Body of pancreas (tissue), 4 donors: ENCODE measurements around the gene B3GAT1. TPM values are rescaled to one million over a fixed set of nuclear protein-coding genes. Genes with fewer than 3 reads are reported as not detected.

ENCODE experiments used
- ATAC-seq: fragments of 150-250 bp; one replicate; pipeline ENCODE4 v1.9.1; 2016
- DNase-seq, 4 donors: peaks; one replicate each; pipeline ENCODE4 v3.0.0-alpha.2; 2019
- H3K27ac ChIP-seq, 4 donors: fragments of 200-600 bp; sonication (generic); 1 replicate in 3 of 4; 2 replicates in 1 of 4; pipeline versions ENCODE4 v1.5.1 to v1.6.1; 2016 to 2019; ENCODE audit warnings: mild to moderate bottlenecking in 1 of 4, mixed read lengths in 1 of 4, moderate library complexity in 1 of 4
- H3K27me3 ChIP-seq, 2 donors: fragments of 200-600 bp; sonication (generic); one replicate each; pipeline ENCODE4 v1.6.0; 2016; ENCODE audit warnings: mild to moderate bottlenecking in 1 of 2
- H3K36me3 ChIP-seq, 2 donors: fragments of 200-600 bp; sonication (generic); replicated peaks in 1 of 2; 2 replicates each; pipeline ENCODE4 v1.5.1; 2016; ENCODE audit warnings: low read depth in 2 of 2; ENCODE audit not compliant: insufficient read depth in 1 of 2
- H3K4me1 ChIP-seq: fragments of 200-600 bp; sonication (generic); one replicate; pipeline ENCODE4 v1.6.0; 2016
- H3K4me3 ChIP-seq, 2 donors: fragments of 200-600 bp; sonication (generic); 1 replicate in 1 of 2; 2 replicates in 1 of 2; pipeline ENCODE4 v1.5.1; 2016 to 2019
- H3K9me3 ChIP-seq, 3 donors: fragments of 200-600 bp; sonication (generic); 1 replicate in 2 of 3; 2 replicates in 1 of 3; pipeline ENCODE4 v1.5.1; 2016
- POLR2A ChIP-seq, 3 donors: fragments of 450-650 bp; IDR thresholded peaks; one replicate each; pipeline ENCODE4 v1.6.1; 2016; ENCODE audit warnings: antibody characterized with exemption in 3 of 3, mild to moderate bottlenecking in 2 of 3
- WGBS, 2 donors: methylation state at CpG; one replicate each; pipeline ENCODE4 v1.1.5; 2017; 5-methylcytosine and 5-hydroxymethylcytosine counted together
- intact Hi-C: fragments of 100-400 bp; cut with DNase I; formaldehyde crosslinking; loops from one replicate; pipeline ENCODE4 v1.15.1; 2023
- total RNA-seq, 2 donors: library from RNA; depleted of rRNA; stranded (reverse); fragments of >200 nt; gene quantifications; one replicate each; pipeline ENCODE4 v1.1.0, GENCODE V29; 2016
- TF ChIP-seq, protein P1 (sequence below), 7 experiments: fragments of 450-650 bp in 4 of 7; fragments of 200-600 bp in 3 of 7; sonication (generic) in 3 of 7; IDR thresholded peaks; one replicate each; pipeline ENCODE4 v1.5.1; 2016 to 2019; ENCODE audit warnings: antibody characterized with exemption in 7 of 7

B3GAT1 gene, protein sequence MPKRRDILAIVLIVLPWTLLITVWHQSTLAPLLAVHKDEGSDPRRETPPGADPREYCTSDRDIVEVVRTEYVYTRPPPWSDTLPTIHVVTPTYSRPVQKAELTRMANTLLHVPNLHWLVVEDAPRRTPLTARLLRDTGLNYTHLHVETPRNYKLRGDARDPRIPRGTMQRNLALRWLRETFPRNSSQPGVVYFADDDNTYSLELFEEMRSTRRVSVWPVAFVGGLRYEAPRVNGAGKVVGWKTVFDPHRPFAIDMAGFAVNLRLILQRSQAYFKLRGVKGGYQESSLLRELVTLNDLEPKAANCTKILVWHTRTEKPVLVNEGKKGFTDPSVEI
- under 1 TPM in 1 of 2 donors, not detected in 1; under 0.01 TPM for total RNA-seq

DNA sequence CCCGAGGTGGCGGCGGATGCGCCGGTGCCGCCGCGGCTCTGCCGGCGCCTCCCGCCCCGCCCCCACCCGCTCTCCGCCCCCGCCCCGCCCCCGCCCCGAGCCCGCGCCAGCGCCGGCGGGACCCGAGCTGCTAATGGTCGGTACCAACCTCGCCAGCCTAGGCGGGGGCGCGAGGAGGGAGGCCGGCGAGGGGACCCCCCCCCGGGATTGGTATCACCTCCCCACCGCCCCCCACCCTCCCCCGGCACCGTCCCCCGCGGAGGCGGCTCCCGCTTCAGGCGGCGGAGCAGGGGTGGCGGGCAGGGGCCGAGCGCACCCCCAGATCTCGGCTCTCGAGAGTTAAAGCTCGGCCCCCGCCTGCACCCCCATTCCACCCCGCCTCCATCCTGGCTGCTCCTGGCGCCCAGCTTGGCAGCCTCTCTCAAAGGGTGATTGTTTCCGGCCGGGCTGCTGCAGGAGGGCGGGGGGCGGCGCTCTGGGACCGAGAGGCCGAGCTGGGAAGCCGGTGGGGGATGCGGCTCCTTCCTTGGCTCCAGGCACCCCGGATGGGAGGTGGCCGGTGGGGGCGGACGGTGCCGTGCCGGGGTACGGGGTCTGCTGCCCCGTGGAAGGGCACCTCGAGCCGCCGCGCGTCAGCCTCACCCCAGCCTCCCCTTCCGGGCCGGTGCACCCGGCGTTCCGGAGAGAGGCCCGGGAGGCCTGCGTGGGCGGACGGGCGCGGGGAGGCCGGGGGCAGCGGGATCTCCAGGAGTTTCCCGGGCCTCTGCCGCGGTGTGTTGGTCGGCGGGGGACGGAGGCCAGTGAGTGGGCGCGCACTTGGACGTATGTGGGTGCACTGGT, at the start of gene B3GAT1:
TSS of gene B3GAT1 (minus strand) at position 40 of the 840 bp plus-strand sequence. CDS start 24,583 bp downstream, outside the sequence.
- 4% methylated on average over 32 of the region's 94 CpGs; no CpG with 5 or more reads in 1 of the 2 donors for WGBS, 2 donors
- Histone ChIP-seq H3K4me3 (peak within 1 kb of the TSS in 1 of 2 donors; percentile 12), H3K9me3 (no peaks in the 10 kb centered on the region), H3K36me3 (no peaks in the 10 kb centered on the region), H3K27me3 (no peaks in the 10 kb centered on the region), H3K4me1 (peaks cover 13% of the 10 kb centered on the region), H3K27ac (no peak within 1 kb of the TSS)
- DNase-seq, result peak in 1 of 4 donors; percentile 23
- TF ChIP-seq, protein P1, sequence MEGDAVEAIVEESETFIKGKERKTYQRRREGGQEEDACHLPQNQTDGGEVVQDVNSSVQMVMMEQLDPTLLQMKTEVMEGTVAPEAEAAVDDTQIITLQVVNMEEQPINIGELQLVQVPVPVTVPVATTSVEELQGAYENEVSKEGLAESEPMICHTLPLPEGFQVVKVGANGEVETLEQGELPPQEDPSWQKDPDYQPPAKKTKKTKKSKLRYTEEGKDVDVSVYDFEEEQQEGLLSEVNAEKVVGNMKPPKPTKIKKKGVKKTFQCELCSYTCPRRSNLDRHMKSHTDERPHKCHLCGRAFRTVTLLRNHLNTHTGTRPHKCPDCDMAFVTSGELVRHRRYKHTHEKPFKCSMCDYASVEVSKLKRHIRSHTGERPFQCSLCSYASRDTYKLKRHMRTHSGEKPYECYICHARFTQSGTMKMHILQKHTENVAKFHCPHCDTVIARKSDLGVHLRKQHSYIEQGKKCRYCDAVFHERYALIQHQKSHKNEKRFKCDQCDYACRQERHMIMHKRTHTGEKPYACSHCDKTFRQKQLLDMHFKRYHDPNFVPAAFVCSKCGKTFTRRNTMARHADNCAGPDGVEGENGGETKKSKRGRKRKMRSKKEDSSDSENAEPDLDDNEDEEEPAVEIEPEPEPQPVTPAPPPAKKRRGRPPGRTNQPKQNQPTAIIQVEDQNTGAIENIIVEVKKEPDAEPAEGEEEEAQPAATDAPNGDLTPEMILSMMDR (IDR thresholded peaks at IDR 0.05), result no peak
- no peak for TF ChIP-seq POLR2A (IDR thresholded peaks at IDR 0.05)
- intact Hi-C loops, result no loop called here
- no peak for ATAC-seq

DNA sequence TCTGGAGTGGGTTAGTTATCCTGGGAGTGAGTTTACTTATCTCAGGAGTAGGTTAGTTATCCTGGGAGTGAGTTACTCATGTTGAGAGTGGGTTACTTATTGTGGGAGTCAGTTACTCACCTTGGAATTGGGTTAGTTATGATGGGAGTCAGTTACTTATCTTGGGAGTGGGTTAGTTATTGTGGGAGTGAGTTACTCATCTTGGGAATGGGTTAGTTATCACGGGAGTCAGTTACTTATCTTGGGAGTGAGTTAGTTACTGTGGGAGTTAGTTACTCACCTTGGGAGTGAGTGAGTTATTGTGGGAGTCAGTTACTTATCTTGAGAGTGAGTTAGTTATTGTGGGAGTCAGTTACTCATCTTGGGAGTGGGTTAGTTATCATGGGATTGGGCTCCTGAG, 49.6 kb upstream of the B3GAT1 start:
- no peak for ATAC-seq
- no peak for TF ChIP-seq POLR2A (IDR thresholded peaks at IDR 0.05)

DNA sequence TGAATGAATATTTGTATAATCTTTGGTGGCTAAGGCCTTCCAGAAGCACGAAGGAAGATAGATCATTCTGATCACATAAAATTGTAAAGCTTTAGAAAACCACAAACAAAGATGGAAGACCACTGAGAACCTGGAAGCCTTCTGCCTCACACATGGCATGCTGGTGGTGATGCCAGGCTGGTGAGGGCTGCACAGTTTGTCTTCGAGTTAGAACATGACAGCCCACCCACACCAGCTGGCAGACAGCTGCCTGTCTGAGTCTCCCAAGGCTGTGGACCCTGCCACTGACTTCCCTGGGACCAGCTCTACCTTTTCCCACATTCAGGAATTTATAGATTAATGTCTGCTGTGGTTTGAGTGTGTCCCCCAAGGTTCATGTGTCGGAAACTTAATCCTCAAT, 48.8 kb upstream of the B3GAT1 start:
- TF ChIP-seq, protein P1 (IDR thresholded peaks at IDR 0.05), result no peak
- no peak for TF ChIP-seq POLR2A (IDR thresholded peaks at IDR 0.05)
- no peak overlapping the region for H3K4me3 ChIP-seq
- H3K9me3 ChIP-seq, result peaks cover 0 to 7% (median 0%) of the 10 kb centered on the region in 3 donors
- H3K4me1 ChIP-seq, result no peaks in the 10 kb centered on the region
- no peaks in the 10 kb centered on the region for H3K27me3 ChIP-seq
- 61 to 68% methylated on average over 3 of the region's 3 CpGs for WGBS, 2 donors
- H3K36me3 ChIP-seq, result no peaks in the 10 kb centered on the region
- H3K27ac ChIP-seq, result no peak overlapping the region
- no peak for DNase-seq
- intact Hi-C loops, result no loop called here
- no peak for ATAC-seq

More for the DNA sequence above, 49.6 kb upstream of the B3GAT1 start:
- Histone ChIP-seq H3K4me3 (no peak overlapping the region), H3K27me3 (no peaks in the 10 kb centered on the region), H3K36me3 (no peaks in the 10 kb centered on the region), H3K27ac (no peak overlapping the region), H3K9me3 (peaks cover 0 to 7% (median 0%) of the 10 kb centered on the region in 3 donors), H3K4me1 (peaks cover 6% of the 10 kb centered on the region)
- 34 to 35% methylated on average over 1 of the region's 1 CpG for WGBS, 2 donors
- DNase-seq, result no peak
- intact Hi-C loops, result no loop called here

DNA sequence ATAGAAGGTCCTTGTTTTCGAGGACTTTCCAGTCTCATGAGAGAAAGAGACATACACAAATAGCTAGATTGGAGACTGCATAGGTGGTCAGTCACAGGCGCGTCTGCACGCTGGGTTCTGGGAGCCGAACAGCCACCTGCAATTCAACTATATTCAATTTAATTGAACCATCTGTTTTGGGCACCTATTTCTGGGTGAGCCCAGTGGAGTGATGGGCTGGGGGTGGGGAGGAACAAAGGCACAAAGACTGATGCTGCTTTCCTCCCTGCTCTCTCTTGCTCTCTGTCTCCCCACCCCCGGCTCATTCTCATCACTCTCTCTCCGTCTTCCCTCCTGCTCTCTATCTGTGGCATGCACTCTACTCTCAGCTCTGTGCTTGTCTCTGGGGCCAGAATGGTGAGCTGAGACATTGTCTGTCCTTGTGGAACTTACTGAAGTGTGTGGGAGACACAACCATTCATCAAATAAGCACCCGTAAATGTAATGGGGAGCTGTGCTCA, 48.1 kb upstream of the B3GAT1 start:
- H3K27me3 ChIP-seq, result no peaks in the 10 kb centered on the region
- TF ChIP-seq, protein P1 (IDR thresholded peaks at IDR 0.05), result no peak
- TF ChIP-seq POLR2A (IDR thresholded peaks at IDR 0.05), result no peak
- 50 to 54% methylated on average over 7 to 8 of the region's 8 CpGs for WGBS, 2 donors
- intact Hi-C loops, result no loop called here
- H3K36me3 ChIP-seq, result no peaks in the 10 kb centered on the region
- ATAC-seq (no peak), DNase-seq (no peak)
- H3K27ac ChIP-seq, result no peak overlapping the region
- no peak overlapping the region for H3K4me3 ChIP-seq
- no peaks in the 10 kb centered on the region for H3K4me1 ChIP-seq
- H3K9me3 ChIP-seq, result peaks cover 0 to 7% (median 0%) of the 10 kb centered on the region in 3 donors
